ENCODE results near the gene LRRC45. TPM values are rescaled to one million over a fixed set of nuclear protein-coding genes. Genes with fewer than 3 reads are reported as not detected.

The LRRC45 gene
- total RNA-seq, 1 experiment from 2014 or later, result 34.3 TPM

DNA sequence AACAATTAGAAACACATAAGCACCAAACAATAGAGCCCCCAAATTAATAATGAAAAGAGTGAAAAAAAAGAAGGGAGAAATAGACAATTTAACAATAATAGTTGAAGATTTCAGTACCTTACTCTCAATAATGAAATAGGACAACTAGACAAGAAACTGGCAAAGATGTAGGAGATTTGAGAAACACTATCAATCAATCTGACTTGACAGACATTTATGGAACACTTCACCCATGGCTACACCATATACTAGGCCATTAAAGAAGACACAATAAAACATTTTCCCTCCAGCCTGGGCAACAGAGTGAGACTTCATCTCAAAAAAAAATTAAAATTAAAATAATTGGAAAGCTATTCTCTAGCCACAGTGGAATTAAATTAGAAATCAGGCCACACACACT, 47.5 kb downstream of the LRRC45 start:
- BruUV-seq (replicated peaks), result no TSS peak
- intact Hi-C loops (cut with micrococcal nuclease; ENCODE audit: unreplicated experiment), result no loop called here
- POLR2A ChIA-PET (ENCODE audit: low non-redundant PET), result no interaction called here

DNA sequence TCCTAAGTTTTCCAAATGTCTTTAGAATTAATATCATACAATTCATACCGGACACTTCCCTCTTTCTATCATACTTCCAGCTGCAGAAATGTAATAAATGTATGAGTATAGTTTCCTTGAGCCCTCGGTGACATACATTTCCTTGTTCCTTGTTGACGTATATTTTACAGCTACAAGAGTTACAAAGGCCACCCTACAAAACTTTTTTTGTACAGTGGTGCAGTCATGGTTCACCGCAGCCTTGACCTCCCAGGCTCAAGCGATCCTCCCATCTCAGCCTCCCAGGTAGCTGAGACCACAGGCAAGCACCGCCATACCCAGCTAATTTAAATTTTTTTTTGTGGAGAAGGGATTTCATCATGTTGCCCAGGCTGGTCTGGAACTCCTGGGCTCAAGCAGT, 49.7 kb downstream of the LRRC45 start:
- intact Hi-C loops (cut with micrococcal nuclease; ENCODE audit: unreplicated experiment), result no loop called here
- peaks cover 9% of the 10 kb centered on the region for H3K36me3 ChIP-seq (ENCODE audit: insufficient read depth, low read length, poor library complexity, severe bottlenecking)
- no peak for TF ChIP-seq EZH2 (IDR thresholded peaks at IDR 0.05; ENCODE audit: borderline replicate concordance, low read depth, low read length, poor library complexity, severe bottlenecking)
- TF ChIP-seq, protein P1, sequence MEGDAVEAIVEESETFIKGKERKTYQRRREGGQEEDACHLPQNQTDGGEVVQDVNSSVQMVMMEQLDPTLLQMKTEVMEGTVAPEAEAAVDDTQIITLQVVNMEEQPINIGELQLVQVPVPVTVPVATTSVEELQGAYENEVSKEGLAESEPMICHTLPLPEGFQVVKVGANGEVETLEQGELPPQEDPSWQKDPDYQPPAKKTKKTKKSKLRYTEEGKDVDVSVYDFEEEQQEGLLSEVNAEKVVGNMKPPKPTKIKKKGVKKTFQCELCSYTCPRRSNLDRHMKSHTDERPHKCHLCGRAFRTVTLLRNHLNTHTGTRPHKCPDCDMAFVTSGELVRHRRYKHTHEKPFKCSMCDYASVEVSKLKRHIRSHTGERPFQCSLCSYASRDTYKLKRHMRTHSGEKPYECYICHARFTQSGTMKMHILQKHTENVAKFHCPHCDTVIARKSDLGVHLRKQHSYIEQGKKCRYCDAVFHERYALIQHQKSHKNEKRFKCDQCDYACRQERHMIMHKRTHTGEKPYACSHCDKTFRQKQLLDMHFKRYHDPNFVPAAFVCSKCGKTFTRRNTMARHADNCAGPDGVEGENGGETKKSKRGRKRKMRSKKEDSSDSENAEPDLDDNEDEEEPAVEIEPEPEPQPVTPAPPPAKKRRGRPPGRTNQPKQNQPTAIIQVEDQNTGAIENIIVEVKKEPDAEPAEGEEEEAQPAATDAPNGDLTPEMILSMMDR (conservative IDR thresholded peaks at IDR 0.05; ENCODE audit: low read depth, low read length), result no peak
- H3K27me3 ChIP-seq (replicated peaks; ENCODE audit: insufficient read depth, low read depth, low read length, poor library complexity), result no peaks in the 10 kb centered on the region
- H3K4me3 ChIP-seq (ENCODE audit: low read depth, low read length, poor library complexity, severe bottlenecking), result no peak overlapping the region
- ChIA-PET CTCF (no interaction called here), POLR2A (ENCODE audit: low non-redundant PET) (no interaction called here)
- no peak overlapping the region for H3K27ac ChIP-seq (ENCODE audit: low read depth, low read length, poor library complexity, severe bottlenecking)
- DNase-seq (ENCODE audit: low spot score), result no peak
- H3K4me1 ChIP-seq (ENCODE audit: insufficient read depth, low read length, poor library complexity, severe bottlenecking), result no peaks in the 10 kb centered on the region
- no peaks in the 10 kb centered on the region for H3K9me3 ChIP-seq (ENCODE audit: low read depth, low read length, poor library complexity, severe bottlenecking)
- no TSS peak for BruUV-seq (replicated peaks)

More for the DNA sequence above, 47.5 kb downstream of the LRRC45 start:
- CTCF ChIA-PET, result no interaction called here
- Histone ChIP-seq H3K9me3 (ENCODE audit: low read depth, low read length, poor library complexity, severe bottlenecking) (no peaks in the 10 kb centered on the region), H3K36me3 (ENCODE audit: insufficient read depth, low read length, poor library complexity, severe bottlenecking) (no peaks in the 10 kb centered on the region), H3K27ac (ENCODE audit: low read depth, low read length, poor library complexity, severe bottlenecking) (no peak overlapping the region), H3K4me3 (ENCODE audit: low read depth, low read length, poor library complexity, severe bottlenecking) (no peak overlapping the region), H3K27me3 (replicated peaks; ENCODE audit: insufficient read depth, low read depth, low read length, poor library complexity) (no peaks in the 10 kb centered on the region), H3K4me1 (ENCODE audit: insufficient read depth, low read length, poor library complexity, severe bottlenecking) (peaks cover 6% of the 10 kb centered on the region)
- DNase-seq (ENCODE audit: low spot score), result no peak
- TF ChIP-seq EZH2 (IDR thresholded peaks at IDR 0.05; ENCODE audit: borderline replicate concordance, low read depth, low read length, poor library complexity, severe bottlenecking), result no peak

DNA sequence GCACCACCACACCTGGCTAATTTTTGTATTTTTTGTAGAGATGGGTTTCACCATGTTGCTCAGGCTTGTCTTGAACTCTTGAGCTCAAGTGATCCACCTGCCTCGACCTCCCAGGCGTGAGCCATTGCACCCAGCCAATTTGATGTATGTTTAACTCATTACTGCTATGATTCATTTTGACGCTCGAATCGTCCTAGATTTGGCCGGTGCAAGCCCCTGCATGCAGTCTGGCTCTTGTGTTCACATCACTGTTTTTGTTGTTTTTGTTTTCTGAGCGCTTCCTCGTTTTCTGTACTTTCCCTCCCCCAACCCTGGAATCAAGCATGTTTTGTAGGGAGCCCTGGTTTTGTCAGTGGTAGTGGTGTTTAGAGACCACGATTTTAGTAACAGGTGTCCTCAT, 50.3 kb downstream of the LRRC45 start:
- POLR2A ChIA-PET (ENCODE audit: low non-redundant PET), result no interaction called here
- CTCF ChIA-PET, result no interaction called here
- intact Hi-C loops (cut with micrococcal nuclease; ENCODE audit: unreplicated experiment), result no loop called here

More for the DNA sequence above, 50.3 kb downstream of the LRRC45 start:
- no peak for TF ChIP-seq EZH2 (IDR thresholded peaks at IDR 0.05; ENCODE audit: borderline replicate concordance, low read depth, low read length, poor library complexity, severe bottlenecking)
- TF ChIP-seq, protein P1 (conservative IDR thresholded peaks at IDR 0.05; ENCODE audit: low read depth, low read length), result no peak
- H3K4me1 ChIP-seq (ENCODE audit: insufficient read depth, low read length, poor library complexity, severe bottlenecking), result no peaks in the 10 kb centered on the region
- BruUV-seq (replicated peaks), result no TSS peak
- no peak overlapping the region for H3K27ac ChIP-seq (ENCODE audit: low read depth, low read length, poor library complexity, severe bottlenecking)
- H3K27me3 ChIP-seq (replicated peaks; ENCODE audit: insufficient read depth, low read depth, low read length, poor library complexity), result no peaks in the 10 kb centered on the region
- DNase-seq (ENCODE audit: low spot score), result no peak
- H3K4me3 ChIP-seq (ENCODE audit: low read depth, low read length, poor library complexity, severe bottlenecking), result no peak overlapping the region
- H3K36me3 ChIP-seq (ENCODE audit: insufficient read depth, low read length, poor library complexity, severe bottlenecking), result peaks cover 15% of the 10 kb centered on the region
- no peaks in the 10 kb centered on the region for H3K9me3 ChIP-seq (ENCODE audit: low read depth, low read length, poor library complexity, severe bottlenecking)
